Activated CD8-positive, alpha-beta memory T cell treated with anti-CD3 and anti-CD28 coated beads, Interleukin-2, amount 50 U/mL, for 24 hours (primary cell): ENCODE measurements around the gene BLOC1S4.

ENCODE experiments used
- DNase-seq: peaks from one replicate; pipeline ENCODE4 v3.0.0-alpha.2; 2020; ENCODE audit errors: extremely low read depth

The BLOC1S4 gene

DNA sequence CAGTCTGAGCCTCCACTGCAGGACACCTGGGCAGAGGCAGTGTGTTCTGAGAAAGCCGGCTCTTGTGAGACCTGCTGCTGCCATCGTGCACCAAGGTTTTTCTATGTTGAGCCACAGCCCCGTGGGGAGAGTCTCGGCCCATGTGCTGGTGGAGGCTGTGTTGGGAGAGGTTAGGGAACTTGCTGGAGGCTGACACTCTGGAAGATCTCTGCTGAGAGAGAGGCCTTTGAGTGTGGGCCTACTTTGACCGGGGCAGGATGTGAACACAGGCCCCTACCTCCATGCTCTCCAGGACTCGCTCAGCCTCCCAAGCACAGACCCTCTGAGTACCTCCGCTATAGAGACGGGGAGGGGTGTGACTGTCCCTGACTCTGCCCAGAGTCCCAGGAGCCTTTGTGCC lies 23.6 kb upstream of the BLOC1S4 start:
- DNase-seq: no peak

DNA sequence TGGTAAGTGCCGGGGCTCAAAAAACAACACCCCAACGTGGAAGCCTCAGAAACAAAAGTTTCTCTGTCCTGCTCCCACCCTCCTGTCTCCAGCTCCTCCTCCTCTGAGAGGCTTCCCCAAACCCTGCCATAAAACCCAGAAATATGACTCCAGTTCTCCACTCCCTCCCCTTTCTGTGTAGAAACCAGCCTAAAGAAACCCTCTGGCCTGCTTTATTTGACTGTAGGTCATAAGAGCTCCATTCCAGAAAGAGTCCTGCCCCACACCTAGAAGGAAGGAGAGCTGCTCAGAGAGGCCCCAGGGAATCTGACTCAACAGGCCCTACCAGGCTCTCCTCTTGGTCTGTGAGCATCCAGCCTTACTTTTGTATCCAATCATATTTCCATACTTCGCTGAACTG lies 23.2 kb upstream of the BLOC1S4 start:
- no peak for DNase-seq

DNA sequence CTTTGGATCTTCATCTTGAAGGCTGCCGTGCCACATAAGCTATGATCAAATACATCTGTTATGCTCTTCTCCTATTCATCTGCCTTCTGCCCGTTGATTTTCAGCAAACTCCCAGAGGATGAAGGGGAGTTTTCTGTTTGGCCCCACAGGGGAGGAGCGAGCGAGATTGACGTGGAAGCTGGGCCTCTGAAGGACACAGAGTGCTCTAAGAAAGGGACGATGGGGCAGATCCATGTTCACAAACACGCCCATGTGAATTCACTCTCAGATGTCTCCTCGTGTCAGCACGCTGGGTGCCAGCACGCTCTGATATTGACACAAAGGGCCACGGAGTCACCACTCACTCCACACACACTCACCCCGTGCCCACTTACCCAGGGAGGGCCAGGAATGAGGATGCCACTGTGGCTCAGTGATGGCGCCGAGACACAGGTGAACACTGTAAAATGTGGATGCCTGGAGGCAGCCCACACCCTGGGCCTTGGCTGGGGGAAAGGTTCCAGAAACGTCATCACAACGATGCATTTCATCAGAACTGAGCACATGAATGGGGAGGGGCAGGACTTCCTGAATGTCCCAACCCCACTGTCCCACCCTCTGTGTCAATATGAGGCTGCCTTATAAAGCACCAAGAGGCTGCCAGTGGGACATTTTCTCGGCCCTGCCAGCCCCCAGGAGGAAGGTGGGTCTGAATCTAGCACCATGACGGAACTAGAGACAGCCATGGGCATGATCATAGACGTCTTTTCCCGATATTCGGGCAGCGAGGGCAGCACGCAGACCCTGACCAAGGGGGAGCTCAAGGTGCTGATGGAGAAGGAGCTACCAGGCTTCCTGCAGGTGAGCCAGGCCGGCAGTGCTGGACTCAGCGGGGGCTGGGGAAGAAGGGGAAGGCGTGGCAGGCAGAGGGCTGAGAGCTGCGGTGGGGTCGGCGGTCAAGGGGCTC lies 22.5 kb upstream of the BLOC1S4 start, which contains the start of gene S100P:
Gene S100P (plus strand): TSS at position 648 of the 946 bp plus-strand sequence. CDS start 55 bp downstream, at position 703.
- DNase-seq: no peak

DNA sequence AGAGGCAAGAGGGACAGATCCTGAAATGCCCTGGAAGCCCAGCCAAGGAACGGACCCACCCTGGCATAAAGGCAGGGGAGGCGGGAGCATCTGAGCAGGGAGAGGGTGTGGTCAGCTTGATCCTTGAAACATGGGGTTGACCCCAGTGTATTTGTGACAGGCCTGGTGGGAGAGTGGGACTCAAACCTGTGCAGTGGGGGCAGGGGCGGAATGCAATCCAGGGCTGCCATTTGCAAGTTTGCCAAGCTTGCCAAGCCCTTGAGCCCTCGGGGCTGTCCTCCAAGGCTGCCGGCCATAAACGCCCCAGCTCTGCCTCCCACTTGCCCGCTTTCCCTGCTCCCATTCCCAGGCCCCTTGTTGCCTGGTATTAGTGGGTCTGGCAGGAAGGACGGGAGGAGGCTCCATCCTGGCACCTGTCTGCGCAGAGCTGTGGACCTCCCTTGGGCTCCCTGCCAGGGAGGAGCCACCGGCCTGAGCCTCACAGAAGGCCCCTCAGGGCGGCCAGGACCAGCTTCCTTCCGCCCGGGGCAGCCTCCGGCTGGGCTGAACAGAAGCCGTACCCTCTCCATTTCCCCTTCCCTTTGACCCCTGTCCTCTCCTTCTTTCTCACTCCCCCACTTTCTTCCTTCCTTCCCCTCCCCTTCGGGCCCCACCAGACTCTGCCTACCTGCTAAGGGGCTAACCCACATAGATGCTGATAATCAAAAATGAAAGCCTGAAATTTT lies 21.6 kb upstream of the BLOC1S4 start:
- DNase-seq: no peak

DNA sequence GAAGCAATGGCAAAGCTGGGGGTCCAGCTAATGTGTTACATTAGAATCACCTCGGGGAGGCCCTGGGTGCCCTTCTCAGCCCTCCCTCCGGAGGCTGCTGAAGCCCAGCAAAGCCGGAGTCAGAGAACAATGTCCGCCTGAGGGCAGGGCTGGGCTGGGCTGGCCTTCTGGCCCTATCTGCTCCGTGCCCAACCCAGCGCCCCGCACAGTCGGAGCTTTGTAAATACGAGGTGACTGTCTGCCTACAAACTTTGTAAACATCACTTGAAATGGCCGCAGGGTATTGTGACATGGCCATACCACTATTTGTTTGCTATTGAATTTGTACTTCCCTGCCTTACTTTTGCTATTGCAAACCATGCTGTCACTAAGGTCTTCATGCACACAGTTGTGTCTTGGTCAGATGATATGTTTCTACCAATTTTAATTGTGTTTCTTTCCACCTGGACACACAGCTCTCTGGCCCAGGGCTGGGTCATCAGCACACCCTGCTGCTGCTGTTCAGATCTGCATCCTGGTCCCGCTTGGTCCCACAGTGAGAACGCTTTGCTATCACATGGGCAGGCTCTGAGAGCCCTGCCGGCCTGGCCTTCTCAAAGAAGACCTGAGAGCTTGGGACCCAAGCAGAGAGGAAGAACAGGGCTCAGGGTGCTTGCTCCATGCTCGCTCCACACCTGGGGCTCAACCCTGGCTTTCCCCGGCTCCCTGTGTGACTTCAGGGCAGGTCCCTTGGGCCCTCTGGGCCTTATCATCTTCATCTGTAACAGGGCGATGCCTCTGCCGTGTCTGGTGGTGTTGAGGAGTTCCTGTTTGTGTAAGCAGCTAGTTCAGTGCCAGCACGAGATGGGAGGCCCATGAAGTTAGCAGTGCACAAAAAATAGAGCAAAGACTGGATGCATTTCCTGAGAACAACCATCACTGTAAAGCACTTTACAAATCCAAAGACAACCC lies 20.0 kb upstream of the BLOC1S4 start:
- DNase-seq: no peak

DNA sequence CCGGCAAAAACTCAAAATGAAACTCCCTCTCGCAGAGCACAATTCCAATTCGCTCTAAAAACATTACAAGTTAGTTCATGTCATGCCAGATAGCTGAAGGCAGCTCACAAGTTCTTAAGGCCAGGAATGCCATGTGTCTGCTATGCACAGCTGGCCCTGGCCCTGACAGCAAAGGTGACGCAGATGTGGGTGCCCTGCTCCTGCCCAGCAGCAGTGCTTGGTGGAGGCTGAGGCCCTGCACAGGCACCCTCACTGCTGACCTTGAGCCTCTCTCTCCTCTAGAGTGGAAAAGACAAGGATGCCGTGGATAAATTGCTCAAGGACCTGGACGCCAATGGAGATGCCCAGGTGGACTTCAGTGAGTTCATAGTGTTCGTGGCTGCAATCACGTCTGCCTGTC lies 19.4 kb upstream of the BLOC1S4 start:
- DNase-seq: no peak

DNA sequence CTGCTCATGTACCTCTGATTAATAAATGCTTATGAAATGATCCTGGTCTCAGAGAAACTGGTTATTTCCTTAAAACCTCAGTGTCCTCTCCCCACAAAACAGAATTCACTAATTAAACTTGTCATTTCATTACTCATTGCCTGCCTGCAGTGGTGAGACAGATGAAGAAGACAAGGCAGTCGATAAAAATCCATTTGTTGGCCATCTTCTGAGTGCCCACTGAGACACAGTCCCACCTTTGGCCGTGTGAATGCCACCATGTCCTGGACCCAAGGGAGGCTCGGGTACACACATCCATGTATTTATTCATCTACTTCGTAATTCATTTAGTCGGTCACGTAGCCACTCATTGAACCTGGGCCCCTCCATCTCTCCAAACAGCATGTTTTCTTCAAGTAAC lies 18.8 kb upstream of the BLOC1S4 start:
- no peak for DNase-seq

DNA sequence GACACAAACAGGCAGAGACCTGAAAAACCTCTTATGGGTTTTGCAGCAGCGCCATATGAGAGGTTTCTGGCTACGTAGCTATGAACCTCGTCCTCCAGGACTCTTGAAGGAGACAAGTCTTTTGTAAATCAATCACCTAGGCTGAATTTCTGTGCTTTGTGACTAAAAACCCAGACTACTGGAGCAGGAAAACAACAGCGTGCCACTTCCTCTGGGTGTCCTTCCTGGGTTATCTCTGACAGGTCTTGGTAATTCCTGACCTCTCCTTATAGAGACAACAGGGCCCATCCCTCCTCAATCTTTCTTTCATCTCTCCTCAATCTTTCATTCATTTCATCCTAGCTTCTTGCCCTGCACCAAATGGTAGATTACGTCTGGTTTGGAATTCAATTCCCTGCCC lies 16.6 kb upstream of the BLOC1S4 start:
- DNase-seq: no peak

DNA sequence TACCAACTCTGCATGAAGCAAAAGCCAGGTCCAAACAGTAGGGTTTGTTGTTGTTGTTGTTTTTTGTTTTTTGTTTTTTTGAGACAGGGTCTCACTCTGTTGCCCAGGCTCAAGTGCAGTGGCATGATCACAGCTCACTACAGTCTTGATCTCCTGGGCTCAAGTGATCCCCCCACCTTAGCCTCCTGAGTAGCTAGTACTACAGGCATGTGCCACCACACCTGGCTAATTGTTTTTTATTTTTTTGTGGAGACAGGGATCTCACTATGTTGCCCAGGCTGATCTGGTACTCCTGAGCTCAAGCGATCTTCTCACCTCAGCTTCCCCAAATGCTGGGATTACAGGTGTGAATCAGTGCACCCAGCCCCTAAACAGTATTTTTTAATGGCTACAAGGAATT lies 16.1 kb upstream of the BLOC1S4 start:
- DNase-seq: no peak

DNA sequence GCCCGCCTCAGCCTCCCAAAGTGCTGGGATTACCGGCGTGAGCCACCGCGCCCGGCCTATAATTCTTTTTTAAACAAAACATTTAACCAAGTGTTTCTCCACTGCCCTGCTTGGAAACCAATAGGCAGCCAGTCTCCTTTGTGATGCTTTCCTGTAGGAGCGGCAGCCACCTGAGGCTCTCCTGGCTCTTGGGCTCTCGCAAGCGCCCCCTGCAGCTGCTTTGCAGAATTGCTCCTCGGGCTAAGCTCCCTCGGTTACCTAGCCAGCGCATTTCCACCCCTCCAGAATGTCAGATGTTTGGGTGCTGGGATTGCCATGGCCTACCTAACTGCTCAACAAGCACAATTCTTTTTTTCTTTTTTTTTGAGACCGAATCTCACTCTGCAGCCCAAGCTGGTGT lies 14.6 kb upstream of the BLOC1S4 start:
- no peak for DNase-seq

DNA sequence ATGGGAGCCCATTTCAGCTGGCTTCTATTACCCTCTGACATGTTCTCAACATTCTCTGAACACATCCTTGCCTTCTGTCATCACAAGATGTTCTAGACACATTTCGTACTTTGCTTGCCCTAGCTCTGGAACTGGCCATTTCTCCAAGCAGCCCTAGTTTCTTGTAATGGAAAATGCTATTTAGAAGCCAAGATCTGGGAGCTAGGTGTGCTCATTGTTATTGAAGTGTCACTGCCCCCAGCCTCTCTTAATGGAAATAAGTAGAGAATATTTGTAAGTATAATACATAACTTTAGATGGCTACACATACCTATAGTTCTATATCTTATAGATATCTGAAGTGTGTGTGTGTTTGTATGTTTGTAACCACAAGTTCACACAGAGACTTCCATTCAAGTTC lies 13.2 kb upstream of the BLOC1S4 start:
- no peak for DNase-seq

DNA sequence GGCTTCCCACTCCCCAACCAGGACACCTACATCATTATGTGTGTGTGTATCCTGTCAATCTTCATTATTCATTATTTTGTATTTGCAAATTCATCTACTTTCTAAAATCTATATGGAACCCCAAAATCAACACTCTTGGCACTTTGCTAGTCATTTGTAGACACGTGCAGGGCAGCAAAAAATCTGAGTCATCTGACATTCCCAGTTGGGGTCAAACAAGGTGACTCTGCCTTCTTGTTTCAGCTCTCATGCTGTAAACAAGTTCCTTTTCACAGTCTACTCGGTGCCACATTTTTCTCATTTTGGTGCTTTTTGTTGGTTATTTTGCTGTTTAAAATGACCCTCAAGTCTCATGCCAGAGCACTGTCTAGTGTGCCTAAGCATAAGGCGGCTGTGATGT lies 12.2 kb upstream of the BLOC1S4 start:
- no peak for DNase-seq

DNA sequence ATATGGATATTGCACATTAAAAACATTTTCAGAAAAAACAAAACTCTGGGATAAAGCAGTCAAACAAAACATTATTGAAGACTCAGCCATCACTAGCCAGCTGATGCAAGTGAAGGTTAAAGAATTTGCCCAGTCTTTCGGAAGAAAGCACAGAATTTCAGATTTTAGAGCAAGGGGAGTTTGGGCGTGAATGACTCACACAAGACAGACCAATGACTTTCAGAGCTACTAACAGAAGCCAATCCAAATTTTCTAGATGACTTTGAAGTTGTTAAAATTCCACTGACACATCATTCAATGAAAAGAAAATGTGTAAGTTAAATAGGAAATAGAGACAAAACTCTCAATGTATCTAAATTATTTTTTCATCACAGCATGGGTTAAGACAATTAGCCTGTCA lies 10.3 kb upstream of the BLOC1S4 start:
- no peak for DNase-seq

DNA sequence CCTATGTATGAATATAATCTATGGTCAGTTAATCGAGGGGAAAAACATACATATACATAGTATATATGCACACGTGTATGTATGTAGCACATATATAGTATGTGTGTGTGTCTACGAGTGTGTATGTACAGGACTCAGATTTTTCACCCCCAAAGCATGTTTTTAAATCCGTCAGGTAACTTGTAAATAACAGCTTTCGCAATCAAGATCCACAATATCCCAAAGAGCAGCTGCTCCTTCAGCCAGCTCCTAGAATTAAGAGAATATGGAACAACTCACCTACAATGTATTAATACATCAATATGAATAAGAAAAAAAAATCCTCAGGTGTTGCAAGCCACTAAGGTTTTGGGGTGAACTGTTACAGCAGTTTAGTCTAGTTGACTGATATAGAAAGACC lies 9.8 kb upstream of the BLOC1S4 start:
- no peak for DNase-seq

DNA sequence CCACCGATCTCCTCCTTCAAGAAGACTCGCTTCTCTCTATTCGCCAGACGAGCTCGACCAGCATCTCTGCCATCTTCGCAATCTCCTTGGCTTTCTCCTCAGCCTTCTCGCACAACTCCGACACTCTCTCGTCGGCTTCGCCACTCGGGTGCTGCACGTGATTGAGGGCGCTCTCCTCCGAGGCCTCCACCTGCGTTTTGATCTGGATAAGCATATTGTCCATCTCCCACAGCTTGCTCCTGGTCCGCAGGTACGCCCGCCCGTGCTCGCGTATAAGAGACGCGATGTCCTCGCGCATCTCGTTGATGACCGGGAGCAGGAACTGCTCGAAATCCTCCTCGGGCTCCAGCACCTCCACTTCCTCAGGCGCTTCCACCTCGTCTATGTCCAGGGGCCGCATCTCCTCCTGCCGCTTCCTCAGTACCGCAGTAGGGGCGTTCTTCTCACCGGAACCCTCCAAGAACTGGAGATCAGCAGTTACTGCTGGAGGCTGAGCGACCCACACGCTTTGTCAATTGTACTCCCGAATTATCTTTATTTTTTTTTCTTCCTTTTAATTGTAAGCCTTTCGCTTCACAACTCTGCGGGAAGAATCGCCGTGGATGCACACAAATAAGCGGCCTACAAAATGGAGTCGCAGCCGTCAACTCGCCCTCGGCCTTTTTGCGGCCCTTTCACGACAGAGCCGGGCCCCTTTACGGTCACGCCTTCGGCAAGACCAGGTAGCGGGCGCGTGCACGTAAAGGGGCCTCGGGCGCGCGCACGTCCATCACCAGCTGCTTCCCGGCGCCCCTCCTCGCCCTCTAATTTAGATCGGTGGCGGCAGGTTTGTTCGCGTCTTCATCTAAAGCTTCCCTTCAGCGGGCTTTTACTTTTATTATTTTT lies 6.5 kb upstream of the BLOC1S4 start, which contains the start of gene MRFAP1L1:
Gene MRFAP1L1 (minus strand): TSS at position 636 of the 885 bp plus-strand sequence. CDS start 236 bp downstream, at position 400.
- DNase-seq: peak; percentile 89

DNA sequence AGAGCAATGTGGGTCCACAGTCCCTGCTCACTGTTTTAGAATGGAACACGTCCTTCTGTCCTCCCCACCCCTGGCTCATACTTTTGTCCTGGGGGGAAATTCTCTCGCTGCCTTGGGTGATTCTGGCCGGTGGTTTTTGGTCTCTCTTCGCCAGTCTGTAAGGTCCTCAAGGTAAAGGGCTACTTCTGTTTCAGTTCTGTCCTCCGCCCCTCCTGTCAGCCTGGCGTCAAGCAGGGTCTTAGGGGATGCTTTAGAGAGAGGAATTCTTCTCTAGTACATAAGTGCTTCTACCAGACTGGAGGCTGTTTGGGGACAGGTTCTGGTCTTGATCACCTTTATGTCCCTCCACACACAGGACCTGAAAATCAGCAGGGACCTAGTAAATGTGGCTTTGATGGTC lies 5.7 kb upstream of the BLOC1S4 start:
- DNase-seq: no peak

DNA sequence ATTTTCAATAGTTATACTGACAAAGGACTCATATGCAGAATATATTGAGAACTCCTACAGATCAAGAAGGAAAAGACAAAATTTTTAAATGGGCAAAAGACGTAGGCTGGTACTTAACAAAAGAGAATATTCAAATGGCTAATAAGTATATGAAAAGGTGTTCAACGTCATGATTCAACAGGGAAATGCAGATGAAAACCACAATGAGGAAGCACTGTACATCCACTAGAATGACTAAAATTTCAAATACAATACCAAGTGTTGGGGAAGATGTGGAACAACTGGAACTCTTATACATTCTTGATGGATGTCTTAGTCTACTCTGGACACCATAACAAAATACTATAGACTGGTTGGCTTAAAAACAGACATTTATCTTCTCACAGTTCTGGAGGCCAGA lies 5.0 kb upstream of the BLOC1S4 start:
- no peak for DNase-seq

DNA sequence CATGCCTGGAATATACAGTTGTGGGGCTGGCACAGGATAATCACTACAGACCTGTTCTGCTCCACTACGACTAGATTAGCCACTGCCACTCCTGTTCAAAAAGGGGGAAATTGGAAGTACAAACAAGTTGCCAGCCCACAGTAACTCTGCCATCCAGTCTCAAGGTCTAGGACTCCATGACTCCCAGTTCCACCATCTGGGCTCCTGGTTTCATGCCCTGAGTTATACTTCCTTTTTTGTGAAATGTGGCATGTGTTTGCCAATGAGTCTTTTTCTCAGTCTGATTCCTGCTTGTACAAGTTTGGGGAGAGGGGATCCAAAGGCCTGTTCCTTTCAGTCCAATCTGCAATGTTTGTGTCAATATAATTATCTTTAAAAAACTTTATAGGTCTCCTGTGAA lies 1.0 kb upstream of the BLOC1S4 start:
- no peak for DNase-seq

DNA sequence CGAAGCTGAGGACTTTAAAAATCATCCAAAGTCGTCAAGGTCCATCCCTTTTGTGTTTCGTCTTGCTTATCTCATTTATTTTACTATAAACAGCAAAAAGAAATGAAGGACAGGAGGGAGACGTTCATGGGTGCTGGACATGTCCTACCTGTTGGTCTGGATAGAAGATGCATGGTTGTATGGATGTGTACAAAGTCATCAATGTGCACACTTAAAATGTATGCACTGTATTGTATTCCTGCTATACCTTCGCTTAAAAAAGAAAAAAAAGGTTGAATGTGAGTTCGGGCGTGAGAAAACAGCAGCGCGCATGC lies 313 bp upstream of the BLOC1S4 start:
- DNase-seq: no peak

DNA sequence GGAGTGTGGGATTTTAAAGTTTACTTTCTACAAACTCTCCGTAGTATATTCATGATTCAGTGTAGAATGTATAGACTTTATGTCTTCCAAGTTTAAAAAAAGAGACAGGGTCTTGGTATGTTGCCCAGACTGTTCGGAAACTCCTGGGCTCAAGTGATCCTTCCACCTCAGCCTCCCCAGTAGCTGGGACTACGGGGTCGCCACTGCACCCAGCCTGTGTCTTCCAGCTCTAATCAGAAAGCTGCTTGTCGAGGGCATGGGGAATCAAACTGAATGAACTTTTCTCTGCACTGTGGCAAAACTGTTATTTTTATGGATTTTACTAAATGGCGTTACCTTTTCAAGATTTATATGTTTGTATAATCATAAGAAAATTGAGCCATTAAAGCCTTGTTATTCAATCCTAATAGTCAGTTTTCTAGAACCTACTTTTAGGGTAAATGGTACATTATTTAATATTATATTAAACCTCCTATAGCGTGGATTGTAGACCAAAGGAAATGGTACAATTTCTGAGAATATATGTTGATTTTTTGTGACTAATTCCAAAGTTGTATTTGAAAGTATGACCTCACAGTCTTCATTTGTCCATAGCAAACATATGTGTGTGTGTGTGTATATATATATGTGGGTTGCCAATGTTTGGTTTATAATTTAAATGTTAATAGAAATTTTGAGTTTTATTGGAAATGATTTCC lies 1.1 kb downstream of the BLOC1S4 start:
- no peak for DNase-seq
